ENCODE measurements around the gene CCDC85C. TPM values are rescaled to one million over a fixed set of nuclear protein-coding genes. Genes with fewer than 3 reads are reported as not detected.

The CCDC85C gene
- total RNA-seq, result 2.9 and 4.7 TPM in 2 replicates

DNA sequence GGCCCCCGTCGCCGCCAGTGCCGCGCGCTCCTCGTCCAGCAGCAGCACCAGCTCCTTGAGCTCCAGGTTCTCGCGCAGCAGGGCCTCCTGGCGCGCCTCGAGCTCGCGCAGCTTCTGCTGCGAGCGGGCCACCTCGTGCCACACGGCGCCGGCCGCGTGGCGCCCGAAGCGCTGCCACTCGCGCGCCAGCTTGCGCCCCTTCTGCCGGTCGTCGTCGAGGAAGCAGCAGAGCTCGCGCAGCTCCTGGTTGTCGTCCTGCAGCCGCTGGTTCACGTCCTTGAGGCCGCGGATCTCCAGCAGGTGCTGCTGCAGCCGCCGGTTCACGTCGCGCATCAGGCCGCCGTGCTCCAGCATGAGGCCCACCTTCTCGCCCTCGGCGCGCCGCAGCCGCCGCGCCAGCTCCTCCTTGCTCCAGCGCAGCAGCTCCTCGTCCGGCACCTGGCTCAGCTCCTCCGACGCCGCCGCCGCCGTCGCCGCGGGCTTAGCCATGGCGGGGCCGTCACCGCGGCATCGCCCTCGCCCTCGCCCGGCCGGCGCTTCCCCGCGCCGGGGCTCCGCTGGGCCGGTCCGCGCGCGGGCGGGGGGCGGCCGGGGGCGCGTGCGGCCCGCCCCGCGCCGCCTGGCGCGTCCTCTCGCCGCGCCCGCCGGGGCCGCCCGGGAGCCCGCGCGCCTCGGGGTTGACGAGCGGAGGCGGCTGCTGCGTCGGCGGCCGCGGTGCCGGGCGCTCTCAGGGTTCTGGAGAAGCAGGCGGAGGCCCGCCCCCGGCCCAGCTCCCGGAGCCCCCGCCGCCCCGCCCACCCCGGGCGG, at the start of gene CCDC85C:
CCDC85C (minus strand) TSS at position 737 of the 807 bp plus-strand sequence; CDS start at position 489, 248 bp downstream.

DNA sequence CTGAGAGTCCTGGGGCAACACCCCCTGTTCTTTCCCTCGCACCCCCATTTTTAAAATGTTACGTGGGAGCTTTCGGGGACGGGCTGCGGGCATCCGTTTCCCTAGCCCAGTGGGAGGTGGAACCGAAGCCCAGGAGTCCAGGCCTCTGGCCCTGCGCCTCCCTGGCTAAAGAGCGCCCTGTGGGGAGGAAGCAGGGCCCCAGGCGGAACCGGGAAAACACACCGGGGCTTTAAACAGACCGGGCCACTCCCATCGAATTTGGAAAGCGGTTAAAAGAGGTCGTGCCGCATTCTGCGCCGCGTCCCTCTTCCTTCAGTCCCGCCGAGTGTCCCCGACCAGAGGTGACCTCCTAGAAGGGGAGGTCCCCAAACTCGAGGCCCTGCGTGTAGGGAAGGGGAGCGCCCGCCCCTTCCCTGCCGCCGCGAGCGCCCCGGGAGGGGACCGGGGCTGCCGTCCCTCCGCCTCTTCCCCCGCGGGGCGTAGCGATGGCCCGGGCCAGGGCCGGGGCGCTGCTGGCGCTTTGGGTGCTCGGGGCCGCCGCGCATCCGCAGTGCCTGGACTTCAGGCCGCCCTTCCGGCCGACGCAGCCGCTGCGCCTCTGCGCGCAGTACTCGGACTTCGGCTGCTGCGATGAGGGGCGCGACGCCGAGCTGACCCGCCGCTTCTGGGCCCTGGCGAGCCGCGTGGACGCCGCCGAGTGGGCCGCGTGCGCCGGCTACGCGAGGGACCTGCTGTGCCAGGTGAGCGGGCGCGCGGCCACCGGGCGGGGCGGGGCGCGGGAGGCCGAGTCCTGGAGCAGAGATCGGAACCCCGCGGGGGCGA, 40.9 kb upstream of the CCDC85C start, which contains the start of gene HHIPL1:
HHIPL1 (plus strand) TSS at position 407 of the 822 bp plus-strand sequence; CDS start at position 486, 79 bp downstream.

DNA sequence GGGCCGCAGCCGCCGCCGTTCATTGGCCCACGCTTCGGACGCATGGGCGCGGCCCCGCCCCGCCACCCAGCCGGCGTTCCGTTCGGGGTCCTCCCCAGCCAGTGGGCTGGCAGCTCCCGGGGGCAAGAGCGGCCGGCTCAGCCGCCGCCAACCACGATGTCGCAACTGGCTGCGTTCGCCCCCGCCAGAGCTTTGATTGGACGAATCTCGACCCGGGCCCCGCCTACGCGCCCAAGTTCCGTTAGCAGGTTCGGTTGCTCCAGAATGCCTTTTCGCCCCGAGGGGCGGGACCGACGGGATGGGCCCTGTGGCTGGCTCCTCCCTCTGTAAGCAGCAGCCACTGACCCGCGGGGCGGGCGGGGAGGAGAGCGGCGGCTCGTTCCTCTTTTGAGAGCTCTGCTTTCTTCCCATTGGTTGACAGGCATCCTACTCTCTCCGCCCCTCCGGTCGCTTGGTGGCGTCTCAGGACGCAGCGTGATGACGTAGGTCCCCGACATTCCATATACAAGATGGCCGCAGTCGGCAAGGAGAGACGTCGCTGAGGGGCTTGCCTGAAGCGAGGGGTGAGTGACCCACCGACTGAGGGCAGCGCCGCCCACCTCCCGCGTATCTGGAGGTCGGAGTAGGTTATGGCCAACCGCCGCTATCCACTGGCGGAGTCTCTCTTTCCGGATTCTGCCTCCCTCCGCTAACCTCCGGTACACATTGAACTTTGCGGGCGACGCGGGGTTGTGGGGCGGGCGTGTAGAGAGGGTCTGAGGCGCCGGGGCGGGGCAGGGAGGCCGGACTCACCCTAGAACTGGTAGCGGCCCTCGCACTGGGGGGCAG, 122.9 kb downstream of the CCDC85C start, which contains the start of gene CCNK:
CCNK (plus strand) TSS at position 493 of the 828 bp plus-strand sequence. CDS start 11,269 bp downstream, outside the sequence.

DNA sequence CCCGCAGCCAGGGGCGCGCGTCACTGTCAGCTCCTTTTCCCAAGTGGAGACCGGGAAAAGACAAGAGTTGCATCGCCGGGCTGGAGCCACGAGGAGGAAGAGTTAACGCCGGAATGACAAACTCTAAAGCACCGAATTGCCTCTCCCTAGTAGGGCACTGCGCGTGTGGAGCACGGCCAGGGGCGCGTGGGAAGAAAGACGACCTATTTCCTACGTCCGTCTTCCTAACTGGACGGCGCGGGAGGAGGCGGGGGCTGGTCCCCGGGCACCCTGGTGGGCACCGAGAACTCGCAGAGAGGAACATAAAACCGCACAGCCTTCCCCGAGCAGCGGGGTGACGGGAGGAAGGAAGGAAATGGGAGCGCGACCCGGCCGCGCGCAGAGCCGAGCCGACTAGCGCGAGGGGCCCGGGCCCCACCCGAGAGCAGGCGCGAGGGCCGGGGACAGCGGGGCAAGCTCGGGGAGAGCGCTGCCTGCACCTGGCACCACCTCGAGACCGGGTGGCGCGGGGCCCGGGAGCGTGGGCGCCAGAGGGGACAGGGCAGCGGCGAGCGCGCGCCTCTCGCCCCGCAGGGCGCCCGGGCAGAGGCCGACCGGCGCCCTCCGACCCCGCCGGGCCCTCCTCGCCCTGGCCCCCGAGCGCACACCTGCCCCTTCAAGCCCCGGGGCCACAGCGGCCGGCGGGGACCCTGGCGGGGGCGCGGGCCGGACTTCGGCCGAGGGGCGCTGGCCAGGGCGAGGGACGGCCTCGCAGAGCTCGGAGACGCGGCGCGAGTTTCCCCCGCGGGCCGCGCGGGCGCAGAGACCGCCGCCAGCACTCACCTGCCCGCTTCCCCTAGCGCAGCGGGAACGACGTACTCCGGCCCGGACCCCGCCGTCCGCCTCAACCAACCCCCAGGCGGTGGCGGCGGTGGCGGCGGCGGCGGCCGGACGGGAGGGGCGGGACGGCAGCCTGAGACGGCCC, 123.8 kb downstream of the CCDC85C start, which contains the start of gene SETD3:
SETD3 (minus strand) TSS at position 954 of the 964 bp plus-strand sequence. CDS start 15,054 bp downstream, outside the sequence.

Small RNA genes within 50 kb of the gene (small RNA-seq; reads per million reads assigned to genes)
- not detected for gene RF00019

Other genes starting within 250 kb of the CCDC85C start
- 55.3 and 69.8 TPM in 2 replicates for gene SETD3, start 123.3 kb downstream of the CCDC85C start, total RNA-seq
- gene CCNK, start 122.8 kb downstream of the CCDC85C start, total RNA-seq, result 32.8 and 33.8 TPM in 2 replicates
- 17.9 and 35.0 TPM in 2 replicates for gene HHIPL1, start 40.9 kb upstream of the CCDC85C start, total RNA-seq
- 0.36 and 2.1 TPM in 2 replicates for gene CYP46A1, start 80.1 kb upstream of the CCDC85C start, total RNA-seq
- gene EML1, start 189.2 kb upstream of the CCDC85C start, total RNA-seq, result 38.3 and 41.9 TPM in 2 replicates